ENCODE measurements around the gene TMEM205.
A peak's percentile ranks its signal among the peaks of the same experiment; 100 is the strongest.
"Not testable (repeated sequence)": the region's sequence is repeated elsewhere in the genome, so short reads cannot be mapped to it uniquely, and the experiment has no call there.

Gene TMEM205

DNA sequence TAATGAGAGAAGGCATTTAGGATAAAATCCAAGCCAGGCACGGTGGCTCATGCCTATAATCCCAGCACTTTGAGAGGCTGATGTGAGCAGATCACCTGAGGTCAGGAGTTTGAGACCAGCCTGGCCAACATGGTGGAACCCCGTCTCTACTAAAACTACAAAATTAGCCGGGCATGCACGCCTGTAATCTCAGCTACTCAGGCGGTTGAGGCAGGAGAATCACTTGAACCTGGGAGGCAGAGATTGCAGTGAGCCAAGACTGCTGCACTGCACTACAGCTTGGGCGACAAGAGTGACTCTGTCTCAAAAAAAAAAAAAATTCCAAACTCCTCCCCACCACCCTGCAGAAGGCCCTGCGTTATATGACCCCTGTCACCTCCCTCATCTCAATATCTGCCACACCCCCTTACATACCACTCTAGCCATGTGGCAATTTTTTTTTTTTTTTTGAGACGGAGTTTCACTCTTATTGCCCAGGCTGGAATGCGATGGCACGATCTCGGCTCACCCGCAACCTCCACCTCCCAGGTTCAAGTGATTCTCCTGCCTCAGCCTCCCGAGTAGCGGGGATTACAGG, 33.3 kb upstream of the TMEM205 start:
- not testable (repeated sequence) for H3K4me3 ChIP-seq (ENCODE audit: low read length); H3K27me3 ChIP-seq (ENCODE audit: control insufficient read depth, insufficient read depth, low read length); H3K4me2 ChIP-seq (ENCODE audit: low read length); H3K36me3 ChIP-seq (ENCODE audit: insufficient read depth, low read length); H3K9me3 ChIP-seq (replicated peaks; ENCODE audit: low read length); H3K9ac ChIP-seq (ENCODE audit: low read depth, low read length)
- peaks cover 61% of the 10 kb centered on the region for H3K4me1 ChIP-seq (ENCODE audit: control insufficient read depth, insufficient read depth, low read length)

DNA sequence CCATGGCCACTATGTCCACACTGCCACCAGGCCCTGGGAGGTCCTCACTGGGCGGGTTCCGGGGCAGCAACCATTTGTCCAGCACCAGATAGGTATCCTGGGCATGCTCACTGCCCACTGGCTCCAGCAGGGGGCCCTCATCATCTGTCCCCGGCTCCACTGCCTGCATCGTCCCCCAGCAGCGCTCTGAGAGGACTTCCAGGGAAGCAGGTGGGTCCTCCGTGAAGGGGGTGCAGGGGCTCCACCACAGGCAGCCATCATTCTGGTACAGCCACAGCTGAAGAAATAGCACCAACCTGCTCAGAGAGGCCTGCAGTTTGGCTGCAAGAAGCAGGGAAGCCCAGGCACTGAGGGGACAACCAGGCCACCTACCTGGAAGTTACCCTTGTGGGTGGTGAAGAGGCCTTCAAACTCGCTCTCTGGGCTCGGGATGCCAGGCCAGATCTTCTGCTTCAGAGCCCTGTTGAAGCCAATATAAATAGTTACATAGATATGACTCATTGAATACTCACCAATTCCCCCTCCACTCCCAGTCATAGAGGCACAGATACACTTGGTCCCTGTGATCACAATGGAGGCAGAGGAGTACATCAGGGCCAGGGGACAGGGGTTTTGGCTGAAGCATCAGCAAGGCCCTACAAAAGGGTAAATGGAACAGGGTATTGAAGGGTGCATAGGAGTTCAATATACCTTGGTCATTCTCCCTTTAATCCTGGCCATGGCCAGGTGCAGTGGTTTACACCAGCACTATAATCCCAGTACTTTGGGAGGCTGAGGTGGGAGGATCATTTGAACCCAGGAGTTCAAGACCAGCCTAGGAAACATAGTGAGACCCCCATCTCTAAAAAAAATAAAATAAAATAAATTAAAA, 32.5 kb upstream of the TMEM205 start:
- H3K4me1 ChIP-seq (ENCODE audit: control insufficient read depth, insufficient read depth, low read length) = peaks cover 61% of the 10 kb centered on the region
- no peak overlapping the region for H3K9ac ChIP-seq (ENCODE audit: low read depth, low read length)
- peak overlapping the region; percentile 75 for H3K4me2 ChIP-seq (ENCODE audit: low read length)
- no peaks in the 10 kb centered on the region for H3K9me3 ChIP-seq (replicated peaks; ENCODE audit: low read length)
- no peaks in the 10 kb centered on the region for H3K36me3 ChIP-seq (ENCODE audit: insufficient read depth, low read length)
- peak overlapping the region; percentile 54 for H3K4me3 ChIP-seq (ENCODE audit: low read length)
- H3K27me3 ChIP-seq (ENCODE audit: control insufficient read depth, insufficient read depth, low read length) = peaks cover 6% of the 10 kb centered on the region

DNA sequence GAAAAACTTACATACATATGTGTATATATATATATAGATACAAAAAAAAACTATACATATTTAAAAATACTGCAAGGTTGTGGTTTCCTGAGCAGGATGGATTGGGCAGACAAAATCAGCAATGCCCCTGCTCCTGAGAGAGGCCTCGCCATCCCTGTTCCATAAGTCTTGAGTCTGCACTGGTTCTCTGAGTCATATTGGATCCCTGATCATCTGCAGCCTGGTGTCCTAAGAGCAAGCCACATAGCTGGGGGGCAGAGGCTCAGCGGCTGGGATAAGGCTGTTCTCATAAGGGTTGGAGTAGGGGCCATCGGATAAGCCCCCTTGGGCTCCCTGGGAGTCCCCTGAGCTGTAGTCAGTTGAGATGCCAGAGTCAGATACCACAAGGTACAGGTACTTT, 31.7 kb upstream of the TMEM205 start:
- Histone ChIP-seq H3K4me3 (ENCODE audit: low read length) (no peak overlapping the region), H3K4me1 (ENCODE audit: control insufficient read depth, insufficient read depth, low read length) (peaks cover 55% of the 10 kb centered on the region), H3K9me3 (replicated peaks; ENCODE audit: low read length) (no peaks in the 10 kb centered on the region), H3K36me3 (ENCODE audit: insufficient read depth, low read length) (no peaks in the 10 kb centered on the region), H3K27me3 (ENCODE audit: control insufficient read depth, insufficient read depth, low read length) (peaks cover 3% of the 10 kb centered on the region), H3K9ac (ENCODE audit: low read depth, low read length) (no peak overlapping the region), H3K4me2 (ENCODE audit: low read length) (peak overlapping the region; percentile 75)

DNA sequence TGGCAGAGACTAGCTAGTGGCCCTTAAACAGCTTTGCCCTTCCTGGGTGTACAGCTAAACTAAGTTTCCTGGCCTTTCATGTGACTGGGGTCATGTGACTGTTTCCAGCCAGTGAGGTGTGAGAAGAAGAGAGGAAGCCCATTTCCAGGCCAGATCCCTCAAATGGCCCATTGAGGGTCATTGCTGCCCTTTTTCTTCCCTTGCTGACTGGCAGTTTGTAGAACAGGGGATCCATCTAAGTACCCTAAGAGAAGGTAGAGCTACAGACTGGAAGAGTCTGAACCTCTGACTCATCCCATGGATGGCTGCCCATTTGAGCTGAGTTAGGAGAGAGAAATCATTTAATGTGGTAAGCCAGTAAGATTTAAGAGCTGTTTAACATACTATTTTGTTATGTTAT, 31.2 kb upstream of the TMEM205 start:
- peaks cover 55% of the 10 kb centered on the region for H3K4me1 ChIP-seq (ENCODE audit: control insufficient read depth, insufficient read depth, low read length)
- no peaks in the 10 kb centered on the region for H3K9me3 ChIP-seq (replicated peaks; ENCODE audit: low read length)
- H3K36me3 ChIP-seq (ENCODE audit: insufficient read depth, low read length) = no peaks in the 10 kb centered on the region
- H3K27me3 ChIP-seq (ENCODE audit: control insufficient read depth, insufficient read depth, low read length) = no peaks in the 10 kb centered on the region
- peak overlapping the region; percentile 30 for H3K4me2 ChIP-seq (ENCODE audit: low read length)
- H3K4me3 ChIP-seq (ENCODE audit: low read length) = no peak overlapping the region
- H3K9ac ChIP-seq (ENCODE audit: low read depth, low read length) = peak overlapping the region; percentile 1

DNA sequence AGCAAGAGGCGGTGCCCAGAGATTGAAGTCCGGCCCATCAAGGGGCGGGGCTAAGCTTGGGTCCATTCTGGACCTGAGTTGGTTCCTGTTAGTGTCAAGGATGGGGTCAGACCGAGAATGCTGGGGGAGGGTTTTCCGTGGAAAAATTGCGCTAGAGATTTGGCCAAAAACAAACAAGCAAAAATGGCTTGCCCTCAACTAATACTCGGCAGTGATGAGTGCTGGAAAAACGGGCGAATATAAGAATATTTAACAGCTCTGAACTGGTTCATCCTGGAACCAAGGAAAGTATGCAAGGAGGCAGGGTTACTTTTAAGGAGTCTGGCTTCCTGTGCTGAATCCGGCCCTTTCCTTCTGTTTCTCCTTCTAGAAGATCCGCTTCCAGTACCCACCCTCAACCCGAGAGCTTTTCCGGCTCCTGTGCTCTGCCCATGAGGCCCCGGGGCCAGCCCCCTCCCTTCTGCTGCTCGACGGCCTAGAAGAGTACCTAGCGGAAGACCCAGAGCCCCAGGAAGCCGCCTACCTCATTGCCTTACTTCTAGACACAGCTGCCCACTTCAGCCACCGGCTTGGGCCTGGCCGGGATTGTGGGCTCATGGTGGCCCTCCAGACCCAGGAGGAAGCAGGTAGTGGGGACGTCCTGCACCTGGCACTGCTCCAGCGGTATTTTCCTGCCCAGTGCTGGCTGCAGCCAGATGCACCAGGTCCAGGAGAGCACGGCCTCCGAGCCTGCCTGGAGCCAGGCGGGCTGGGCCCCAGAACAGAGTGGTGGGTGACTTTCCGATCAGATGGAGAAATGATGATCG, 29.3 kb upstream of the TMEM205 start:
- Histone ChIP-seq H3K9ac (ENCODE audit: low read depth, low read length) (peak overlapping the region; percentile 72), H3K4me1 (ENCODE audit: control insufficient read depth, insufficient read depth, low read length) (peaks cover 41% of the 10 kb centered on the region)

DNA sequence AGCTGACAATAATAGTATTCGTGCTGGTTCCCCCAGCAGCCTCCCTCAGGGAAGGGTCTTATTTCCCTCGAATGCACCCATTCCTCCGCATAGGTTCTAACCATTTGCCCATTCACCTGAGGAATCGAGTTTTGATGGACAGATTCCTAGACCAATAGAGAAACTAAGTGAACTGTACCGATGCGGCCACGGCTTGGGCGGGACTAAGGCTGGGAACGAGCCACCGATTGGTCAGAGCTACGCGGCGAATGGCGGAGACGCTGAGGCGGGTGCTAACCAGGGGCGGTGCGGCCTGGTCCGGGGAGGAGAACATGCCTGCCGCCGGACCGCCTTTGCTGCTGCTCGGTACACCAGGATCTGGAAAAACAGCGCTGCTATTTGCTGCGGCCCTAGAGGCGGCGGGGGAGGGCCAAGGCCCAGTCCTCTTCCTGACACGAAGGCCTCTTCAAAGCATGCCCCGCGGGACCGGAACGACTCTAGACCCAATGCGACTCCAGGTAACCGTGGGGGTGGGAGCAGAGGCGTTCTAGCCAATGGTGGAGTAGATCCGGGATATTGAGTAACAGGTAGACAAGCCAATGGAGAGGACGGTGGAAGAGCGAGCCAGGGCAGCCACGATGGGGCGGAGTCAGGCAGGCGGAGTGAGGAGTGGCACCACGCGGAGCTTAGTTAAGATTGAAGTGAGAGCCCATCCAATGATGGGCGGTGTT, 28.5 kb upstream of the TMEM205 start, which contains the start of gene SWSAP1:
Gene SWSAP1, plus strand, starts transcription at position 234 of the 710 bp plus-strand sequence. Its CDS starts 15 bp downstream, at position 249.
- peak within 1 kb of the TSS; percentile 80 for H3K4me3 ChIP-seq (ENCODE audit: low read length)
- H3K4me1 ChIP-seq (ENCODE audit: control insufficient read depth, insufficient read depth, low read length) = peaks cover 39% of the 10 kb centered on the region
- H3K27me3 ChIP-seq (ENCODE audit: control insufficient read depth, insufficient read depth, low read length) = no peaks in the 10 kb centered on the region
- H3K9ac ChIP-seq (ENCODE audit: low read depth, low read length) = peak within 1 kb of the TSS; percentile 85
- H3K36me3 ChIP-seq (ENCODE audit: insufficient read depth, low read length) = no peaks in the 10 kb centered on the region
- H3K4me2 ChIP-seq (ENCODE audit: low read length) = peak within 1 kb of the TSS; percentile 82
- H3K9me3 ChIP-seq (replicated peaks; ENCODE audit: low read length) = no peaks in the 10 kb centered on the region

More for the DNA sequence above, 29.3 kb upstream of the TMEM205 start:
- Histone ChIP-seq H3K4me3 (ENCODE audit: low read length) (peak overlapping the region; percentile 80), H3K9me3 (replicated peaks; ENCODE audit: low read length) (no peaks in the 10 kb centered on the region), H3K4me2 (ENCODE audit: low read length) (peak overlapping the region; percentile 82), H3K27me3 (ENCODE audit: control insufficient read depth, insufficient read depth, low read length) (no peaks in the 10 kb centered on the region), H3K36me3 (ENCODE audit: insufficient read depth, low read length) (no peaks in the 10 kb centered on the region)

DNA sequence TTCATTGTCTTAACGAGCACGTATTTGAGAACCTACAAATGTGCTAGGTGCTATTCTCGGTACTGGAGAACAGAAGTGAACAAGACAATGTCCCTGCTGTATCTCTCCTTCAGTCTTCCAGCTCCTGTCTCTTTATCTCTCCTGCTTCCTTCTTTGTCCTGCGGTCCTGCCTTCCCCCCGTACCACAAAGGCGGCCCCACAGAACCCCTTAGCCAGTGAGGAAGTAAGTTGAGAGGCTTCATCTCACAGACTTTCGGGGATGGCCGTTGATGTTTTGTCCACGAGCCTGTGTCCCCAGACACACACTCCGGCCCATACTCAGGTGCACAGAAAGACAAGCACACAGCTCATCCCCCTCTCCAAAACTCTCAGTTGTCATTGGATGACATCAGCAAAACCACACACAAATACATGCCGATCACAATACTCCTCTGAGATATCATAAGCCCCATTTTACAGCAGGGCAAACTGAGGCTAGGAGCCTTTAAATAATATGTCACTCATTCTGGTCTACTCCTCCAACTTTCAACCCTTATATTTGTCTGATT, 27.9 kb upstream of the TMEM205 start:
- H3K4me2 ChIP-seq (ENCODE audit: low read length) = peak overlapping the region; percentile 82
- H3K27me3 ChIP-seq (ENCODE audit: control insufficient read depth, insufficient read depth, low read length) = no peaks in the 10 kb centered on the region
- no peaks in the 10 kb centered on the region for H3K36me3 ChIP-seq (ENCODE audit: insufficient read depth, low read length)
- H3K4me3 ChIP-seq (ENCODE audit: low read length) = peak overlapping the region; percentile 80
- no peak overlapping the region for H3K9ac ChIP-seq (ENCODE audit: low read depth, low read length)
- H3K4me1 ChIP-seq (ENCODE audit: control insufficient read depth, insufficient read depth, low read length) = peaks cover 38% of the 10 kb centered on the region
- no peaks in the 10 kb centered on the region for H3K9me3 ChIP-seq (replicated peaks; ENCODE audit: low read length)

DNA sequence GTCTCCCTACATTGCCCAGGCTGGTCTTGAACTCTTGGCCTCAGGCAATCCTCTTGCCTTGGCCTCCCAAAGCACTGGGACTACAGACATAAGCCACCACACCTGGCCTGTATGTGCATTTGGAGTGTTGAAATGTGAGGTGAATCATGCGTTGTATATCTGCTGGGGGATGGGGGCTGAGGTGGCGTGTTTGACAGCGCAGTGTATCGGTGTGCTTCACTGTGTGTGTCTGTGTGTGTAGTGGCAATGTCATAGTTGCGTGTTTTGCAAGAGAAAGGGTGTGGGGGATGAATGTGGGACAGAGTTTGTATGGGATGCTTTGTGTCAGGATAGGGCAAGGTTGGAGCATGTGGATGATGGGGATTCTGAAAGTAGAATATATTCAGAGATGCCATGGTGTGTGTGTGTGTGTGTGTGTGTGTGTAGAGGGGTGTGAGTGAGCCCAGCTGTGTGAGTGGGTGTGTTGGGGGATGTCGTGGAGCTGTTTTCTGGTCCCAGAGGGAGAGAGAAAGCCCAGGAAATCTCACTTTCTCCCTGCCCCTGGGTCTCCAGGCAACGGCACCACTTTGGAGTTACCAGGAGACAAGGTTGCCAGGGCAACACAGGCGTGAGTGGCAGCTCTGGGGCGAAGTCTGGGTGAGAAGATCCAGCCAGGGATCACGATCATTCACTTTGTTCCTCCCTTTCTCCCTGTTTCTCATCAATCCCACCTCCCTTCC, 27.3 kb upstream of the TMEM205 start:
- Histone ChIP-seq H3K4me3 (ENCODE audit: low read length) (no peak overlapping the region), H3K9ac (ENCODE audit: low read depth, low read length) (no peak overlapping the region)

DNA sequence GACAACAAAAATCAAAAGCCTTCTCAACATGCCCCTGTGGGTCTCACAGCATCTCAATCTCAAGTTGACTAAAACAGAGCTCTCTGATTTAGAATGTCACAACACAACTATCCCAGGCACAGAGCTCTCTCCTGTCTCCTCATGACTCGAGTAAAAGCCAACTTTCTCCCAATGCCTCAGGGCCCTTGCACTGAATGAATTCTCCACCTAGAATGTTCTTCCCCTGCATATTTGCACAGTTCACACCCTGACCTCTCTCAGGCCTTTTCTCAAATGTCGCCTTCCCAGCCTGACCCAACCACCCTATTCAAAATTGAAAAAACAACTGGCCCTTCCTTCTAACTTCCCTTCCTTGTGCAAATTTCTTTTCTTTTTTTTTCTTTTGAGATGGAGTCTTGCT, 24.7 kb upstream of the TMEM205 start:
- no peaks in the 10 kb centered on the region for H3K27me3 ChIP-seq (ENCODE audit: control insufficient read depth, insufficient read depth, low read length)
- no peak overlapping the region for H3K4me3 ChIP-seq (ENCODE audit: low read length)
- H3K9ac ChIP-seq (ENCODE audit: low read depth, low read length) = no peak overlapping the region
- H3K9me3 ChIP-seq (replicated peaks; ENCODE audit: low read length) = no peaks in the 10 kb centered on the region
- H3K36me3 ChIP-seq (ENCODE audit: insufficient read depth, low read length) = no peaks in the 10 kb centered on the region
- peaks cover 13% of the 10 kb centered on the region for H3K4me1 ChIP-seq (ENCODE audit: control insufficient read depth, insufficient read depth, low read length)
- no peak overlapping the region for H3K4me2 ChIP-seq (ENCODE audit: low read length)

More for the DNA sequence above, 27.3 kb upstream of the TMEM205 start:
- peaks cover 32% of the 10 kb centered on the region for H3K4me1 ChIP-seq (ENCODE audit: control insufficient read depth, insufficient read depth, low read length)
- H3K9me3 ChIP-seq (replicated peaks; ENCODE audit: low read length) = no peaks in the 10 kb centered on the region
- H3K4me2 ChIP-seq (ENCODE audit: low read length) = no peak overlapping the region
- no peaks in the 10 kb centered on the region for H3K27me3 ChIP-seq (ENCODE audit: control insufficient read depth, insufficient read depth, low read length)
- H3K36me3 ChIP-seq (ENCODE audit: insufficient read depth, low read length) = no peaks in the 10 kb centered on the region

DNA sequence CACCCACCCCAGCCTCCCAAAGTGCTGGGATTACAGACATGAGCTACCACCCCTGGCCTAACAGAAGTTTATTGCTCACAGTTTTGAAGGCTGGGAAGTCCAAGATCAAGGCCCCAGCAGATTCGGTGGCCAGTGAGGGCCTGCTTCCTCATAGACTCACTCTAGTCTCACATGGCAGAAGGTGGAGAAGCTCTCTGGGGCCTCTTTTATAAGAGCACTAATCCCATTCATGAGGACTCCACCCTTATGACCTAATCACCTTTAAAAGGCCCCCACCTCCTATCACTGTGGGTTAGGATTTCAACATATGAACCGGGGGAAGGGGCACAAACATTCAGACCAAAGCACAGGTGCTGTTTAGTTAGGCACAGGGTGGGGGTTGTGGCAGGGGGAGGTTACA, 21.5 kb upstream of the TMEM205 start:
- Histone ChIP-seq H3K4me3 (ENCODE audit: low read length) (no peak overlapping the region), H3K4me2 (ENCODE audit: low read length) (no peak overlapping the region), H3K36me3 (ENCODE audit: insufficient read depth, low read length) (no peaks in the 10 kb centered on the region), H3K9ac (ENCODE audit: low read depth, low read length) (no peak overlapping the region), H3K27me3 (ENCODE audit: control insufficient read depth, insufficient read depth, low read length) (no peaks in the 10 kb centered on the region), H3K4me1 (ENCODE audit: control insufficient read depth, insufficient read depth, low read length) (no peaks in the 10 kb centered on the region), H3K9me3 (replicated peaks; ENCODE audit: low read length) (no peaks in the 10 kb centered on the region)

Measured in skeletal muscle satellite cell (primary cell).